ENCODE results near the gene KRTAP19-6.
"Not testable (repeated sequence)": the region's sequence is repeated elsewhere in the genome, so short reads cannot be mapped to it uniquely, and the experiment has no call there.

The KRTAP19-6 gene, protein sequence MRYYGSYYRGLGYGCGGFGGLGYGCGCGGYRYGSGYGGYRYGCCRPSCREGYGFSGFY

DNA sequence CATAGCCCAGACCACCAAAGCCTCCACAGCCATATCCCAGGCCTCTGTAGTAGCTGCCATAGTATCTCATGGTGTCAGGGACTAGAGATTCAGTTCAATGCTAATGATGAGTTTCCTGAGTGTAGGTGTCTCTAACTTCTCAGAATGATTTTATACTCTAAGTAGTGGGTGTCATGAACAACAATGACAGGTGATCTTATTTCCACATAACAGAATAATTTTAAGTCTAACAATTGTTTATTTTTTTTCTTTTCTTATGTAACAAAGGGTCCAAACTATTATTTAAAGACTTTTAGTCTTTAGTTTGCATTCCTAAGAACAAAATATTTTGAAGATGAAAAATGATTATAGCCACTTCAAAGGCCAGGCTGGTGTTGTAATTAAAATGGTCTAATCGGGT lies at the start of gene KRTAP19-6:
TSS of gene KRTAP19-6 (minus strand) at position 101 of the 400 bp plus-strand sequence. CDS start at position 70, 31 bp downstream.
- no peaks in the 10 kb centered on the region for H3K4me1 Mint-ChIP-seq
- H3K9me3 Mint-ChIP-seq: peaks cover 7% of the 10 kb centered on the region
- no peak within 1 kb of the TSS for H3K27ac Mint-ChIP-seq
- H3K27me3 Mint-ChIP-seq: no peaks in the 10 kb centered on the region
- no peaks in the 10 kb centered on the region for H3K36me3 Mint-ChIP-seq
- no peak within 1 kb of the TSS for H3K4me3 Mint-ChIP-seq
- ATAC-seq: no peak

- Mint-ChIP-seq H3K27ac (no peak within 1 kb of the TSS), H3K27me3 (no peaks in the 10 kb centered on the region), H3K36me3 (no peaks in the 10 kb centered on the region), H3K4me3 (no peak within 1 kb of the TSS), H3K9me3 (peaks cover 7% of the 10 kb centered on the region), H3K4me1 (no peaks in the 10 kb centered on the region)
- ATAC-seq: no peak
These were observed 48.6 kb upstream of the KRTAP19-6 start, which contains the start of gene KRTAP22-2 for GRCh38 chr21:30590297-30590696. TSS of gene KRTAP22-2 (minus strand) at chr21:30590397.

- ATAC-seq: no peak
These were observed 41.2 kb upstream of the KRTAP19-6 start for GRCh38 chr21:30582870-30583269.

GRCh38 chr21:30580132-30580531 lies 38.5 kb upstream of the KRTAP19-6 start:
- H3K4me3 Mint-ChIP-seq: no peak overlapping the region
- no peak for ATAC-seq
- no peak overlapping the region for H3K27ac Mint-ChIP-seq
- no peaks in the 10 kb centered on the region for H3K36me3 Mint-ChIP-seq
- H3K4me1 Mint-ChIP-seq: no peaks in the 10 kb centered on the region
- H3K27me3 Mint-ChIP-seq: no peaks in the 10 kb centered on the region
- peaks cover 2% of the 10 kb centered on the region for H3K9me3 Mint-ChIP-seq

More at GRCh38 chr21:30582870-30583269, 41.2 kb upstream of the KRTAP19-6 start:
- no peak overlapping the region for H3K4me3 Mint-ChIP-seq
- no peaks in the 10 kb centered on the region for H3K4me1 Mint-ChIP-seq
- H3K27ac Mint-ChIP-seq: no peak overlapping the region
- no peaks in the 10 kb centered on the region for H3K27me3 Mint-ChIP-seq
- no peaks in the 10 kb centered on the region for H3K36me3 Mint-ChIP-seq
- H3K9me3 Mint-ChIP-seq: peaks cover 5% of the 10 kb centered on the region

DNA sequence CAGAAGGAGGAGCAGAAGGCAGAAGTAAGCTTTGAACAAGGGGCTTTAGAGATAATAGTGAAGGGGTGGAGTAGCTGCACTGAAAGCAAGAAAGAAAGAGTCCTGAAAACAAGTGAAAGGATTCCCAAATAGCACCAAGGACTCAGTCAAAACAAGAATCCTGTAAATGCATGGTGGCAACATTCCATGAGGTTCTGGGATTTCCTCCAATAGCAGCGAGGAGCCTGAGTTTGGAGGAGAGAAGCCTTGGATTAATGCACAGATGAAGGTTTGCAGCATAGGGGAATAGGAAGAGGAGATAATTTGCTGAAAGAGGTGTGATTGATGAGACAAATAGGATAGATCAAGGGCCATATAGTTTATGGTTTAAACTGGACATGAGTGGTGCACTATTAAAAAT lies 37.7 kb upstream of the KRTAP19-6 start:
- ATAC-seq: no peak
- H3K4me3 Mint-ChIP-seq: no peak overlapping the region
- H3K27ac Mint-ChIP-seq: no peak overlapping the region
- peaks cover 2% of the 10 kb centered on the region for H3K9me3 Mint-ChIP-seq
- H3K36me3 Mint-ChIP-seq: no peaks in the 10 kb centered on the region
- no peaks in the 10 kb centered on the region for H3K27me3 Mint-ChIP-seq
- H3K4me1 Mint-ChIP-seq: no peaks in the 10 kb centered on the region

GRCh38 chr21:30577766-30578165 lies 36.1 kb upstream of the KRTAP19-6 start:
- no peak for ATAC-seq
- H3K27me3 Mint-ChIP-seq: no peaks in the 10 kb centered on the region

GRCh38 chr21:30567617-30568016 lies 26.0 kb upstream of the KRTAP19-6 start:
- Mint-ChIP-seq H3K27ac (no peak overlapping the region), H3K9me3 (peaks cover 9% of the 10 kb centered on the region), H3K27me3 (no peaks in the 10 kb centered on the region), H3K4me1 (no peaks in the 10 kb centered on the region), H3K36me3 (no peaks in the 10 kb centered on the region), H3K4me3 (no peak overlapping the region)
- no peak for ATAC-seq

More at GRCh38 chr21:30577766-30578165, 36.1 kb upstream of the KRTAP19-6 start:
- H3K36me3 Mint-ChIP-seq: no peaks in the 10 kb centered on the region
- H3K27ac Mint-ChIP-seq: no peak overlapping the region
- H3K9me3 Mint-ChIP-seq: no peaks in the 10 kb centered on the region
- H3K4me3 Mint-ChIP-seq: no peak overlapping the region
- no peaks in the 10 kb centered on the region for H3K4me1 Mint-ChIP-seq

- Mint-ChIP-seq H3K27ac (no peak overlapping the region), H3K27me3 (no peaks in the 10 kb centered on the region)
These were observed 22.0 kb upstream of the KRTAP19-6 start for GRCh38 chr21:30563630-30564029.

DNA sequence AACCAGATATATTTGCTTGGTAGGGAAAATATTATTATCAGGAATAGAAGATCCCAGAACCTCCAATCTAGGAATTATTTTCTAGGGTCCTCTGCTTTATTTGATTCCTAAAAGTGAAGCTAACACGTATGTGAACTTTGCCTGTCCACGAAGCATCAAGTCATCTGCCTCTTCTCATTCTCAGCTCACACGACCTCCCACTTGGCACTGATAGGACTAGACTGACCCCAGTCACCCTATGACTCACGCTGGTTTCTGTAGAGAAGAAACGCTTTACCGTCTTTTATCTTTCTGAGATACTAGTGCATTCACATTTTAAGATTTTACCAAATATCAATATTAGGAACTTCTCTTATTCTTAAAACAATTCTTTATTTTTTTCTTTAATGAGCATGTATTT lies 21.4 kb upstream of the KRTAP19-6 start:
- ATAC-seq: no peak
- no peaks in the 10 kb centered on the region for H3K27me3 Mint-ChIP-seq
- H3K36me3 Mint-ChIP-seq: no peaks in the 10 kb centered on the region
- H3K9me3 Mint-ChIP-seq: peaks cover 2% of the 10 kb centered on the region
- no peaks in the 10 kb centered on the region for H3K4me1 Mint-ChIP-seq
- no peak overlapping the region for H3K4me3 Mint-ChIP-seq
- H3K27ac Mint-ChIP-seq: no peak overlapping the region

More at GRCh38 chr21:30563630-30564029, 22.0 kb upstream of the KRTAP19-6 start:
- H3K4me1 Mint-ChIP-seq: no peaks in the 10 kb centered on the region
- no peak overlapping the region for H3K4me3 Mint-ChIP-seq
- no peaks in the 10 kb centered on the region for H3K36me3 Mint-ChIP-seq
- peaks cover 2% of the 10 kb centered on the region for H3K9me3 Mint-ChIP-seq
- ATAC-seq: no peak

GRCh38 chr21:30561957-30562356 lies 20.3 kb upstream of the KRTAP19-6 start:
- no peaks in the 10 kb centered on the region for H3K27me3 Mint-ChIP-seq
- no peak overlapping the region for H3K4me3 Mint-ChIP-seq
- no peak overlapping the region for H3K27ac Mint-ChIP-seq
- peaks cover 2% of the 10 kb centered on the region for H3K9me3 Mint-ChIP-seq
- H3K4me1 Mint-ChIP-seq: no peaks in the 10 kb centered on the region
- no peaks in the 10 kb centered on the region for H3K36me3 Mint-ChIP-seq
- ATAC-seq: no peak

DNA sequence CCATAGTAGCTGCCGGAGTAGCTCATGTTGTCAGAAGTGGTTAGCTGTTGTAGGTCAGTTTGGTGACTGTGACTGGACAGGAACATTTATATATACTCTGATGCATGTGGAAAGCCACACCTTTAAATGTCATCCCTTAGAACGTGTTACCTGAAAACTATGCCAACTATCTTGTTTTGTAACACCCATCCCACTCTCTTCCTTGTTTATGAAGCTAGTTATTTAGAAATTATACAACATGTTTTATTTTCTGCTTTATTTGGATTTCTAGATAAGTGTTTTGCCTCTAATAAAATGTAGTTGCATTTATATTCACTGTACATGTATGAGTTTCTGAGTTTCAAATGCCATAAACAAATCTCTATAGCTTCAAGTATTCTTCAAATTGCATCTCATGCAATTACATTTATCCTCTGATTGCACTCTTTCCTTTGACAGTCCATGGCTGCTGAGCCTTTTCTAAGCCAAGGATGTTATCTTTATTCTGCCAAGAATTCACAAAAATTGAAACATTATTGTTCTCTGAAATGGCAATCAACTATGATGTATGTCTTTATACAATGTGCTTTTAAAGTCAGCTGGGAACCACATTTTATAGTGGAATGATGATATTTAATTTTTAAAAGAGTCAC lies 19.7 kb upstream of the KRTAP19-6 start, which contains the start of gene KRTAP19-7:
TSS of gene KRTAP19-7 (minus strand) at position 51 of the 632 bp plus-strand sequence. CDS start at position 26, 25 bp downstream.
- no peak within 1 kb of the TSS for H3K4me3 Mint-ChIP-seq
- H3K27ac Mint-ChIP-seq: no peak within 1 kb of the TSS
- no peaks in the 10 kb centered on the region for H3K27me3 Mint-ChIP-seq
- H3K36me3 Mint-ChIP-seq: no peaks in the 10 kb centered on the region
- H3K9me3 Mint-ChIP-seq: peaks cover 2% of the 10 kb centered on the region
- H3K4me1 Mint-ChIP-seq: no peaks in the 10 kb centered on the region
- no peak for ATAC-seq

DNA sequence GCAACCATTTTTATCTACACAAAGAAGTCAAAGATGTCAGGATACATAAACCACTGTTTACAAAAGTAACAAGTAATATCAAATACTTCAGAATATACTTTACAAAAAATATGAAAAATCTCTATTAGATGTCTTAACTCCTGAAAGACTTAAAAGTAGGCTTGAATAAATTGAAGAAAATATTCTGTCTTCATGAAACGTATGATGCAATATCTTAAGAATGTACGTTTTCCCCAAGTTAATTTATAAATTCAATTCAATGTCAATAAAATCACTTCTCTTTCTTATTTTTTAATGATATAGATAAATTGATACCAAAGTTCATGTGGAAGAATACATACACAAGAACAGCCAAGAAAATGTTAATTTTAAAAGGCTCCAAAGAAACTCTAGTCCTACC lies 13.4 kb upstream of the KRTAP19-6 start:
- ATAC-seq: no peak
- H3K9me3 Mint-ChIP-seq: peaks cover 10% of the 10 kb centered on the region
- no peaks in the 10 kb centered on the region for H3K4me1 Mint-ChIP-seq
- H3K36me3 Mint-ChIP-seq: no peaks in the 10 kb centered on the region
- no peak overlapping the region for H3K27ac Mint-ChIP-seq
- H3K27me3 Mint-ChIP-seq: no peaks in the 10 kb centered on the region
- no peak overlapping the region for H3K4me3 Mint-ChIP-seq

DNA sequence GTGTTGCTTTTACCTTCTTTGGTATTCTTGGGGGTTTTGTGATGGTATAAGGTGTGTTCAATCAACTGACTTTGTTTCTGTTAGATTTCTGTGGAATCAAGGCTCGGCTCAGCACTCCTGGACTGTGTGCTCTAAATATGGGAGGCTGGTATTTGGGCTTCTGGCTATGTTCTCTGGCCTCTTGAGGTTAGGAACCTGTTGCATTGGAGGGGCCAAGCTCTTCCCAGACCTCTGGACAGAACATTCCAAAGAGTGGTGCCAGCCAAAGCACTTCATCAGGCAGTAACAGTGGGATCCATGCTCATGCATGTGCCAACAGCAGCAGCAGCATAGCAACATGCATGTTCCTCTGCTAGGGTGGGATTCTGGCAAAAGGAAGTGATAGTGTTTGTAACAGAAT lies 11.1 kb upstream of the KRTAP19-6 start:
- peaks cover 10% of the 10 kb centered on the region for H3K9me3 Mint-ChIP-seq
- ATAC-seq: no peak
- no peaks in the 10 kb centered on the region for H3K27me3 Mint-ChIP-seq
- no peaks in the 10 kb centered on the region for H3K36me3 Mint-ChIP-seq
- H3K4me3 Mint-ChIP-seq: no peak overlapping the region
- no peaks in the 10 kb centered on the region for H3K4me1 Mint-ChIP-seq
- H3K27ac Mint-ChIP-seq: no peak overlapping the region

DNA sequence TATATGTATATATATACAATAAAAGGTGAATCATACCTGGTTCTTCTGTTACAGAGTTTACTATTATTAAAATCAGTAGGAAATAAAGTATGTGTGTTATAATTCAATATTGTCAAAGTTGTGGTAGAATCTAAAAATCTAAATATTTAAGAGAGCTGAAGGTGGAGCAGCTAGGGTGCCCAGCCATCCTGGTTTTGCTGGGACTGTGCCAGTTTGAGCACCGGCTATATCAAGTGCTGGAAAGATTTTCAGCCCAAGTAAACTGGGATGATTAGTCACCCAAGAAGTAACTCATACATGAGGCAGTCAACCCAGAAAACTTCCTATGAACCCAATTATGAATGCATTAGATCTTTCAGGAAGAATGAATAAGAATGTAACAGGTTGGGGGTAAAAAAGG lies 22.8 kb downstream of the KRTAP19-6 start:
- H3K36me3 Mint-ChIP-seq: no peaks in the 10 kb centered on the region
- no peak overlapping the region for H3K27ac Mint-ChIP-seq
- peaks cover 3% of the 10 kb centered on the region for H3K9me3 Mint-ChIP-seq
- H3K27me3 Mint-ChIP-seq: no peaks in the 10 kb centered on the region
- no peaks in the 10 kb centered on the region for H3K4me1 Mint-ChIP-seq
- H3K4me3 Mint-ChIP-seq: no peak overlapping the region
- ATAC-seq: no peak

GRCh38 chr21:30515681-30516080 lies 26.0 kb downstream of the KRTAP19-6 start:
- Mint-ChIP-seq H3K9me3 (peaks cover 3% of the 10 kb centered on the region), H3K27ac (no peak overlapping the region), H3K36me3 (no peaks in the 10 kb centered on the region), H3K4me3 (no peak overlapping the region), H3K27me3 (no peaks in the 10 kb centered on the region), H3K4me1 (no peaks in the 10 kb centered on the region)
- ATAC-seq: no peak

DNA sequence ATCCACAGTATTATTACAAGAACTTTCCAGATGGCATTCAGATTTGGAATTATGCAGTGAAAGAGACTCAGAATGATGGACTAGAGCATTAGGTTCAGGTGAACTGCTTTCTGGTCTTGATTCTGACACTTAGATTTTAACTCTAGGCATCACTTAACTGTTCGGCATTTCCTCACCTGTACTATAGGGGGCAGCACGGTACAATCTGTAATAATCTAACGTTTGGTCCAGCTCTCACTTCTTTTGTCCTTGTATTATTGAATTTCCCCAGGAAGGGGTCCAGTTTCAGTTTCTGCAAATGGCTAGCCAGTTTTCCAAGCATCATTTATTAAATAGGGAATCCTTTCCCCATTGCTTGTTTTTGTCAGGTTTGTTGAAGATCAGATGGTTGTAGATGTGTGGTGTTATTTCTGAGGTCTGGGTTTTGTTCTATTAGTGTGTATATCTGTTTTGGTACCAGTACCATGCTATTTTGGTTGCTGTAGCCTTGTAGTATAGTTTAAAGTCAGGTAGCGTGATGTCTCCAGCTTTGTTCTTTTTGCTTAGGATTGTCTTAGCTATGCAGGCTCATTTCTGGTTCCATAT lies 36.0 kb downstream of the KRTAP19-6 start:
- not testable (repeated sequence) for ATAC-seq, H3K27me3 Mint-ChIP-seq, H3K36me3 Mint-ChIP-seq, H3K9me3 Mint-ChIP-seq, H3K27ac Mint-ChIP-seq, H3K4me3 Mint-ChIP-seq, H3K4me1 Mint-ChIP-seq

All from stimulated activated memory B cell treated with anti-CD40 and anti-IgM and Interleukin-4, amounts not matched to agents 10 μg/mL and 1 μg/mL and 100 μg/mL, for 72 hours (primary cell).